Keratinocyte (primary cell): Measurements from ENCODE around the gene PLK5.

Experiments used
- CTCF ChIP-seq, 3 experiments: IDR thresholded peaks in 1 of 3; conservative IDR thresholded peaks in 1 of 3; optimal IDR thresholded peaks in 1 of 3; 2 replicates in 2 of 3; 3 replicates in 1 of 3; pipeline versions ENCODE3 to v1.5.1; 2011; ENCODE audit warnings: low read length in 3 of 3, mild to moderate bottlenecking in 3 of 3, moderate library complexity in 2 of 3, control low read depth in 1 of 3, inconsistent platforms in 1 of 3; ENCODE audit not compliant: insufficient read depth in 2 of 3; ENCODE audit errors: extremely low read depth in 1 of 3
- EZH2 ChIP-seq: IDR thresholded peaks from one replicate; pipeline ENCODE4 v1.6.1; 2012; ENCODE audit warnings: inconsistent platforms, mild to moderate bottlenecking, low read length, moderate library complexity

- TF ChIP-seq CTCF (optimal IDR thresholded peaks at IDR 0.05 in 1 of 3, IDR thresholded peaks at IDR 0.05 in 1 of 3, conservative IDR thresholded peaks at IDR 0.05 in 1 of 3; ENCODE audit: extremely low read depth in 1 of 3, insufficient read depth in 2 of 3, low read length in 3 of 3): no peak
- TF ChIP-seq EZH2: no peak
These were observed 11.1 kb downstream of the PLK5 start for GRCh38 chr19:1534972-1535371.
